K562 treated with DMSO at 1 percent for 24 hours (cell line): ENCODE data around the gene PEA15. TPM values are rescaled to one million over a fixed set of nuclear protein-coding genes. Genes with fewer than 3 reads are reported as not detected.

Source experiments
- total RNA-seq: library from RNA; unstranded; fragments of 300-600 nt; gene quantifications from 2 replicates; pipeline ENCODE4 v1.2.3, GENCODE V29; 2022; ENCODE audit warnings: low read depth; ENCODE audit not compliant: insufficient read depth

Gene PEA15, protein sequence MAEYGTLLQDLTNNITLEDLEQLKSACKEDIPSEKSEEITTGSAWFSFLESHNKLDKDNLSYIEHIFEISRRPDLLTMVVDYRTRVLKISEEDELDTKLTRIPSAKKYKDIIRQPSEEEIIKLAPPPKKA
- 74.1 and 74.8 TPM in 2 replicates for total RNA-seq

DNA sequence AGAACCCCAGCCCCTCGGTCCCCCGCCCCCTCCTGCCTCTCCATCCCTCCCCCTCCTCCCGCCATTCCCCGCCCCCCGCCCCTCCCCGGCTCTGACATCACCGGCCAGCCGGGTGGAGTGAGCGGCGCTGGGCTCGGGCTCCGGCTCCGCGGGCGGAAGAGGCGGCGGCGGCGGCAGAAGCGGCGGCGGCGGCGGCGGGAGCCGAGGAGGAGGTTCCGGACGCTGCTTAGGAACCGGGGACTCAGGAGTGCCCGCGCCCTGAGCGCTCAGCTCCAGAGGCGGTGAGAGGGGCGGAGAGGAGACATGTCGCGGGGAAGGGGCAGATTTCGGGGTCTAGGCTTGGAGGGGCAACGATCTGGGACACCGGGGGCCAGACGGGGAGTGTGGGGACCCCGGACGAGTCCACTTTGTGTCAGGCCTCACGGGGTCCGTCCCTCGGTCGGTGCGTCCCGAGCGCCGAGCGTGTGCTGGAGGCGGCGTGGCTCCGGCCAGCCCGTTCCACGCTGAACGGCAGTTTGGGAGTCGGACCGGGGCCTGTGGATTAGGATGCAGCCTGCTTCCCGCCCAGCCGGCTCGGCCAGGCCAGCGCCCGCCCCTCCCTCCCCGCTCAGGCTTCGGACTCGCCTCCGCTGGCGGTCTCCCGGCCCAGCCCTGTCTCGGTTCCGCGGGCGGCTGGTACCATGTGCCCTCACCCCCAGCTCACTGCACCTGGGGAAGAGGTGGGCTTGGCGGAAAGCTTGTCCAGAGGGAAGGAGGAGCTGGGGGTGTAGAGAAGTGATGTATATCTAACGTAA is at the start of gene PEA15:
PEA15 (plus strand) TSS at position 143 of the 794 bp plus-strand sequence. CDS start 6,161 bp downstream, outside the sequence.

DNA sequence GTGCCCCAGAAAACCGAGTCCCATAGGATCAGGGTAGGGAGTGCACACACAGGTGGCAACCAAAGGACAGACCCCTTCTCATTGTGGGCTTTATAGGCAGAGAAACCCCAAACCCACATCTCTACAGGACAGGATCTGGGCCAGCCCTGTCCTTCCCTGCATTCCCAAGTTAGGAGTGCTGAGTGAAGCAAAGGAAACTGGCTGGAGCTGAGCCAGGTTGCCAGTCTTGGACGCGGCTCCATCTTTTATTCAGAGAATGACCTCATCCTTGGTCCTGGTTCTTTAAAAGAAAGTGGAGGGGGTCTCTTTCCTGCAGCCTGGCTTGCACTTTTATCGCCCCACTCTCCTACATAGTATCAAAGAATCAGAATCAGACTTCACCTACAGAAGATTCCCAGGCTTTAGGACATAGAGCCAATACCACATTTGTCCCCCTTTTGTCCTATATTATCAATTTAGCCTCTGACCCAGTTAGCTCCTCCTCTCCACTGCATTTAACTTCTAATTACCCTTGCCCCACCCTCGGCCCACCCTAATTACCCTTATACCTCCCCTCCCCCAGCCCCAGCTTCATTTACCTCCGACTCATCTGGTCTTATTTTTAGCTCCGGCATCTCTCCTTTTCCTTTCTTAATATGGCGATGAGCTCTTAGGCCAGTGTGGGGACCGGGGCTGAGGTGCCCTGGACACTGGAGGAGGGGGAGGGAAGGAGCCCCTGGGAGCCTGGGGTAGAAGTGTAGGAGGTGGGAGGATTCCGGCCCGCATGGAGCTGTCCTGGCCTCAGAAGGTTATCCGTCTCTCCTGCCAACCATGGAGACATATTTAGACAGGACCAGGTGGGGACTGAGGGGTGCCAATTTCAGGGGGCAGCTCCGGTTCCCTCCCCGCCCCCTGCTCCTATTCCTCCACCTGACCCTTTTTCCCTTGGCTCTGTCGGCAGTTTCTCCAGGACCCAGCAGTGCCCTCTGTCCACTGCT is 15.2 kb upstream of the PEA15 start, which contains the start of gene CASQ1:
CASQ1 (plus strand) TSS at position 927 of the 977 bp plus-strand sequence. CDS start 177 bp downstream, outside the sequence.

DNA sequence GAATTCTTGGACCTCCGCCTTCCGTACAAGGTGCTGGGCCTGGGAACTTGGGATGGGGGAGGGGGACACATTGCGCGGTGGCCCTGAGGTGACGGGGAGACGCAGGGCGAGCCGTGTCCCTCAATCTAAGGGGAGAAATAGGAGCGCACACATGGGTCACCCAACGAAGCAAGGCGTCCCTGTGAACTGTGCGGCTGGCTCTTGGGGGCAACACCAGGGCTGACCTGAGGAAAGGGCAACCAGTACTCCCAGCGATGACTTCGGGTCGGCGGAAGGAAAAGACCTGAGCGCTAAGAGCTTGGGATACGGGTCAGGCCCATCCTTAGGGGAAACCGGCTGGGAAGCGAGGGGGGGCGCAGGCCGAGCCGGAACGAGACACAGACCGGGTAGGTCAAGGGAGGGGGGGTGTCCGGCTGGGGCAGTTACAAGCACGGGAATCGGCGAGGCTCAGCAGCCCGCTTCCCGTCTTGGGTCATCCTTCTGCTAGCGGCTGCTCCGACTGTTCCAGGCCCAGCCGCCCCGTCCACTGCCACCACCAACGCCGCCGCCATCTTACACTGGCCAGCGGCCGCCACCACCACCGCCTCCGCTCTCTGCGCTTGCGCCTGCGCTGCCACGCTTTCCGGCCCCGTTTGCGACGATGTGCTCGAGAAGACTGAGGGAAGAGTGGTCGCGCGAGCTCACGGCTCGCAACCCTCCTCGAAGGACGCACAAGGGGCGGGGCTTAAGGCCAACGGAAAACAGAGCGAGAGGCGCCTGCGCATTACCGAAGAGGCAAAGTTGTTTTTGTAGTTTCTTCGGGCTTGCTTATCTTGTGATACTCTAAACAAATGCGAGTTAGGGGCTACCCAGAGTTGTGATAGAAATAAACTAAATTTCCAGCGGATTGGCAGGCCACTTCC is 57.0 kb downstream of the PEA15 start, which contains the start of gene DCAF8:
DCAF8 (minus strand) TSS at position 657 of the 902 bp plus-strand sequence. CDS start 18,541 bp downstream, outside the sequence.

Other genes with a start within 250 kb of the PEA15 start
- 2.7 and 3.4 TPM in 2 replicates for gene PIGM, start 173.4 kb upstream of the PEA15 start, total RNA-seq
- gene KCNJ10, start 135.2 kb upstream of the PEA15 start, total RNA-seq, result not detected in 2 replicates
- not detected in 2 replicates for gene KCNJ9, start 123.8 kb upstream of the PEA15 start, total RNA-seq
- 25.7 and 28.0 TPM in 2 replicates for gene IGSF8, start 106.8 kb upstream of the PEA15 start, total RNA-seq
- gene ATP1A2, start 89.6 kb upstream of the PEA15 start, total RNA-seq, result not detected in 2 replicates
- gene ATP1A4, start 53.8 kb upstream of the PEA15 start, total RNA-seq, result not detected in 2 replicates
- 0.24 and 0.46 TPM in 2 replicates for gene CASQ1, start 14.8 kb upstream of the PEA15 start, total RNA-seq
- 90.5 and 106 TPM in 2 replicates for gene DCAF8, start 57.2 kb downstream of the PEA15 start, total RNA-seq
- gene PEX19, start 79.7 kb downstream of the PEA15 start, total RNA-seq, result 36.2 and 38.7 TPM in 2 replicates
- 175 and 184 TPM in 2 replicates for gene COPA, start 137.9 kb downstream of the PEA15 start, total RNA-seq
- 68.1 and 70.7 TPM in 2 replicates for gene NCSTN, start 138.0 kb downstream of the PEA15 start, total RNA-seq
- 0.65 and 0.95 TPM in 2 replicates for gene NHLH1, start 161.7 kb downstream of the PEA15 start, total RNA-seq
- gene VANGL2, start 195.2 kb downstream of the PEA15 start, total RNA-seq, result 6.9 and 8.0 TPM in 2 replicates